Mesenchymal stem cell (in vitro differentiated cells and primary cell): ENCODE data around the gene TXNDC5.

Experiments used
- DNase-seq: peaks from one replicate; pipeline ENCODE4 v3.0.0-alpha.2; 2013
- H2AFZ ChIP-seq: one replicate; pipeline ENCODE4 v1.6.1; 2013; ENCODE audit warnings: low read depth, mild to moderate bottlenecking, control low read depth, inconsistent platforms, low read length, moderate library complexity
- H2AK5ac ChIP-seq: 2 replicates; pipeline ENCODE4 v1.6.1; 2013; ENCODE audit warnings: low read length, moderate library complexity, mild to moderate bottlenecking, inconsistent platforms; ENCODE audit not compliant: severe bottlenecking
- H2BK120ac ChIP-seq: one replicate; pipeline ENCODE4 v1.6.1; 2013; ENCODE audit warnings: low read depth, mild to moderate bottlenecking, inconsistent platforms, low read length, moderate library complexity
- H2BK12ac ChIP-seq, 2 experiments: one replicate each; pipeline ENCODE4 v1.6.1; 2013; ENCODE audit warnings: inconsistent platforms in 2 of 2, low read length in 2 of 2, mild to moderate bottlenecking in 2 of 2, moderate library complexity in 2 of 2, control low read depth in 1 of 2
- H2BK15ac ChIP-seq: one replicate; pipeline ENCODE4 v1.6.1; 2013; ENCODE audit warnings: mild to moderate bottlenecking, low read depth, inconsistent platforms; ENCODE audit not compliant: poor library complexity, severe bottlenecking
- H2BK5ac ChIP-seq: 2 replicates; pipeline ENCODE4 v1.6.1; 2013; ENCODE audit warnings: low read depth, mild to moderate bottlenecking, low read length, control low read depth, inconsistent platforms; ENCODE audit not compliant: poor library complexity, severe bottlenecking
- H3K14ac ChIP-seq, 2 experiments: one replicate each; pipeline ENCODE4 v1.6.1; 2013; ENCODE audit warnings: inconsistent platforms in 2 of 2, low read length in 2 of 2, control low read depth in 1 of 2, mild to moderate bottlenecking in 1 of 2, moderate library complexity in 1 of 2
- H3K18ac ChIP-seq, 2 experiments: one replicate each; pipeline ENCODE4 v1.6.1; 2013; ENCODE audit warnings: inconsistent platforms in 2 of 2, low read length in 2 of 2, control low read depth in 1 of 2, low read depth in 1 of 2, mild to moderate bottlenecking in 1 of 2
- H3K23ac ChIP-seq, 2 experiments: one replicate each; pipeline ENCODE4 v1.6.1; 2013; ENCODE audit warnings: inconsistent platforms in 2 of 2, low read length in 2 of 2, mild to moderate bottlenecking in 2 of 2, moderate library complexity in 2 of 2, control low read depth in 1 of 2
- H3K27ac ChIP-seq: 2 replicates; pipeline ENCODE4 v1.5.1; 2013; ENCODE audit warnings: mild to moderate bottlenecking, moderate library complexity, low read length, control low read depth, inconsistent platforms; ENCODE audit not compliant: poor library complexity, severe bottlenecking
- H3K27me3 ChIP-seq, 2 experiments: 2 replicates each; pipeline versions ENCODE4 v1.6.1 to v1.7.0; 2013; ENCODE audit warnings: low read length in 2 of 2, mild to moderate bottlenecking in 2 of 2, moderate library complexity in 2 of 2, control low read depth in 1 of 2, inconsistent platforms in 1 of 2; ENCODE audit not compliant: control insufficient read depth in 1 of 2, insufficient read depth in 1 of 2
- H3K36me3 ChIP-seq, 2 experiments: 2 replicates each; pipeline versions ENCODE4 v1.6.1 to v1.7.0; 2013; ENCODE audit warnings: low read length in 2 of 2, control low read depth in 1 of 2, inconsistent platforms in 1 of 2, low read depth in 1 of 2, mild to moderate bottlenecking in 1 of 2; ENCODE audit not compliant: insufficient read depth in 2 of 2, control insufficient read depth in 1 of 2
- H3K4ac ChIP-seq, 2 experiments: one replicate each; pipeline ENCODE4 v1.6.1; 2013; ENCODE audit warnings: inconsistent platforms in 2 of 2, low read length in 2 of 2, mild to moderate bottlenecking in 2 of 2, moderate library complexity in 2 of 2, control low read depth in 1 of 2, low read depth in 1 of 2
- H3K4me1 ChIP-seq: 2 replicates; pipeline ENCODE4 v1.6.1; 2013; ENCODE audit warnings: low read depth, low read length, control low read depth; ENCODE audit not compliant: control insufficient read depth, insufficient read depth
- H3K4me2 ChIP-seq: 2 replicates; pipeline ENCODE4 v1.6.1; 2013; ENCODE audit warnings: low read length, mild to moderate bottlenecking, inconsistent platforms; ENCODE audit not compliant: poor library complexity, severe bottlenecking
- H3K4me3 ChIP-seq, 2 experiments: 2 replicates each; pipeline versions ENCODE4 v1.5.1 to v1.7.0; 2013; ENCODE audit warnings: low read length in 2 of 2, mild to moderate bottlenecking in 2 of 2, control low read depth in 1 of 2, low read depth in 1 of 2; ENCODE audit not compliant: insufficient read depth in 1 of 2
- H3K79me1 ChIP-seq: replicated peaks from 2 replicates; pipeline ENCODE4 v1.6.1; 2013; ENCODE audit warnings: mild to moderate bottlenecking, control low read depth, low read length, inconsistent platforms; ENCODE audit not compliant: poor library complexity, severe bottlenecking
- H3K9ac ChIP-seq: 2 replicates; pipeline ENCODE4 v1.7.0; 2013; ENCODE audit warnings: mild to moderate bottlenecking, low read length, moderate library complexity
- H3K9me3 ChIP-seq: 2 replicates; pipeline ENCODE4 v1.7.0; 2013; ENCODE audit warnings: mild to moderate bottlenecking, low read length; ENCODE audit not compliant: control insufficient read depth
- H4K8ac ChIP-seq: one replicate; pipeline ENCODE4 v1.6.1; 2013; ENCODE audit warnings: inconsistent platforms, mild to moderate bottlenecking, low read length, moderate library complexity
- H4K91ac ChIP-seq: one replicate; pipeline ENCODE4 v1.6.1; 2013; ENCODE audit warnings: mild to moderate bottlenecking, low read length, inconsistent platforms
- WGBS: methylation state at CpG from one replicate; pipeline ENCODE4 v1.1.7; 2013; ENCODE audit warnings: mixed read lengths; 5-methylcytosine and 5-hydroxymethylcytosine counted together

The TXNDC5 gene

DNA sequence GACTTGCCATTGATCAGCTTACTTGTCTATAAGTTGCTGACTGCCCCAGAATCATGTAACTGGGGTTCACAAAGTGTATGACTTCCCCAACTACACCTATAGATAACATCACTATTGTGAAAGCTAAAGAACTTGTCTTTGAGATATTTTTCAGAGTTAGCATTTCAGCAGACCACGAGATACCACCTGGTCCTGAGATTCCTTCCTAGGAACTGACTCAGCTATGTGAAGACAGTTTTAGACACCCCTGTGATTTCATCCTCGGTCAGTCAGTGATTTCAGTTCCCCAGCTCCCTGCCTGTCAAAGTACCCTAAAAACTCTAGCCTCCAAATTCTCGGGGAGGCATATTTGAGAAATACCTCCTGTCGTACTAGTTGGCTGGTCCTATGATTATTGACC, 62.4 kb downstream of the TXNDC5 start:
- DNase-seq: no peak
- Histone ChIP-seq H2AFZ (no peak overlapping the region), H3K4ac (no peak overlapping the region), H3K4me3 (no peak overlapping the region), H3K27me3 (no peaks in the 10 kb centered on the region), H3K14ac (no peak overlapping the region), H2BK5ac (no peak overlapping the region), H3K18ac (no peak overlapping the region), H3K4me1 (no peaks in the 10 kb centered on the region), H3K23ac (no peak overlapping the region), H2BK12ac (no peak overlapping the region), H2BK15ac (no peak overlapping the region), H3K36me3 (no peaks in the 10 kb centered on the region), H4K8ac (no peak overlapping the region), H2BK120ac (no peak overlapping the region), H2AK5ac (no peak overlapping the region), H4K91ac (no peak overlapping the region), H3K9me3 (peaks cover 20% of the 10 kb centered on the region), H3K27ac (no peak overlapping the region), H3K79me1 (no peaks in the 10 kb centered on the region), H3K4me2 (no peak overlapping the region), H3K9ac (no peak overlapping the region)
- 89% methylated on average over 4 of the region's 4 CpGs for WGBS

DNA sequence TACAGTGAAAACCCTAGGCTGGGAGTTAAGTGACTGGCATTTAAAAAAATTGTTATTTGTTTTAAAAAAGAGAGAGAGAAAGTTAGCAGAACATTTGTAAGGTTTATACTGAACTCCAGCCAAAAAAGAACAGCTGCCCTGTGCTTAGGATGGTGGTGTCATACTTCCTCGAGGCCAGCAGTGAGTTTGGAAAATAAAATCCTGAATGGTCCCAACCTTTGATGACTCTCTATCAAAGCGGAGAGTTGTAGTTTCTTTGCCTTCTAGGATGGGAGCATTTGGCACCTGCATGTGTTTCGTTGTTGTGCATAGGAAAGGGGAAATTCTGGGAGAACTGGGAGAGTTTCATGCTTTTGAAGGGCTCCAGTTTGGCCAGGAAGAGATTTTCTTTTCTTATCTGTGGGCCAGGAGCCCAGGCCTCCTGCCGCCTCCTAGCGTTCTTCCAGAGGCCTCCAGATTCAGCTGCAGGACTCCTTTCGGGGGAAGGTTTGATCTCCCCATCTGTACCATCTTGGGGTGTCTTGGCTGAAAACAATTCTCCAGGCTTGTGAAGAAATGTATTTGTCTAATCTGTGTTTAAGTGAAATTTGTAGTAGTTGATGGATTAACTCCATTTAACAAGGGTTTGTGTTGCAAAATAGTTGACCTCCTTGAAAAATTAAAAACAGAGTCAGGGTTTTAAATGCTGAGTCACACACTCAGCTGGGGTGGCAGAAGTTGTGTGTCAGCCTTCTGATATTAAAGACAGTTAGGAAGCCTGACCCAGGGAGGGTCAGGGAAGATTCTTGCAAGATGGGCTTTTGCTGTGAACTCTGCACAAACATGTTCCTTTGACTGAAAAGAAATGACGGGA, 63.4 kb downstream of the TXNDC5 start:
- Histone ChIP-seq H3K27me3 (no peaks in the 10 kb centered on the region), H2AK5ac (no peak overlapping the region), H3K18ac (no peak overlapping the region), H2BK120ac (no peak overlapping the region), H2AFZ (no peak overlapping the region), H2BK5ac (no peak overlapping the region), H3K4me3 (no peak overlapping the region), H4K8ac (no peak overlapping the region), H2BK15ac (no peak overlapping the region), H3K79me1 (no peaks in the 10 kb centered on the region), H2BK12ac (no peak overlapping the region), H3K23ac (no peak overlapping the region), H4K91ac (no peak overlapping the region), H3K27ac (no peak overlapping the region), H3K9ac (peak overlapping the region; percentile 54), H3K4ac (no peak overlapping the region), H3K4me1 (no peaks in the 10 kb centered on the region), H3K9me3 (peaks cover 13% of the 10 kb centered on the region), H3K14ac (no peak overlapping the region), H3K4me2 (no peak overlapping the region), H3K36me3 (no peaks in the 10 kb centered on the region)
- WGBS: 76% methylated on average over 7 of the region's 7 CpGs
- peak; percentile 8 for DNase-seq

DNA sequence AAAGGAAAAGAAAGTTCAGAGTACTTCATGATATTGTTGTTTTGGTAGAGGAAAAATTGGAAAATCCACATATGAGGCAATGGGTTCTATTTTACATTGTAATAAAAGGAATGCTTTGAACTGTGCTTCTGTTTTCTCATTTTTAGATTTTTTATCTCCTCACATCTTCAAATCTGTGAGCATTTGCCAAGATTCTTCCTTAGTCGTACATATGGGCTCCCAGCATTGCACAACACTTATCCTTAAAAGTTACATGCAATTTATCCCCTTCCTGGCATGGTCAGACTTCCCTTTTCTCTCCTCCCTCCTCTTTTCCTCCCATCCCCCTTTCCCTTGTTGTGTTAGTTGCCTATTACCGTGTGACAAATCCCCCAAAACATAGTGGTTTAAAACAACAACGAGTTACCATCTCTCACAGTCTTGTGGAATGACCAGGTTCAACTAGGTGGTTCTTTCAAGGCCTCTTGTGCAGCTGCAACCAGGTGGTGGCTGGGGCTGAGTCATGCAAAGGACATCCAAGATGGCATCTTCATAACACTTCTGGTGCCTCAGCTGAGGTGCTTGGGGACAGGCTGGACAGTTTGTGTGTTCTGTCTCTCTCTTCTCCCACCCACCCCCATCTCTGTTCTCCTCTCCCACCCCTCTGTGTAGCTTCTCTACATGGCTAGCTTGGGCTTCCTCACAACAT, 68.7 kb downstream of the TXNDC5 start:
- H3K14ac ChIP-seq: no peak overlapping the region
- H3K4me3 ChIP-seq: no peak overlapping the region
- H3K4ac ChIP-seq: no peak overlapping the region
- H3K9ac ChIP-seq: no peak overlapping the region
- no peak overlapping the region for H2BK5ac ChIP-seq
- H2BK12ac ChIP-seq: no peak overlapping the region
- no peak overlapping the region for H4K8ac ChIP-seq
- H2BK120ac ChIP-seq: no peak overlapping the region
- H3K4me2 ChIP-seq: no peak overlapping the region
- WGBS: 69% methylated on average over 3 of the region's 3 CpGs
- H3K9me3 ChIP-seq: no peaks in the 10 kb centered on the region
- H3K23ac ChIP-seq: no peak overlapping the region
- H4K91ac ChIP-seq: no peak overlapping the region
- H3K18ac ChIP-seq: no peak overlapping the region
- no peaks in the 10 kb centered on the region for H3K36me3 ChIP-seq
- no peak overlapping the region for H2AFZ ChIP-seq
- H3K79me1 ChIP-seq: no peaks in the 10 kb centered on the region
- no peak overlapping the region for H2AK5ac ChIP-seq
- H3K4me1 ChIP-seq: no peaks in the 10 kb centered on the region
- H3K27ac ChIP-seq: no peak overlapping the region
- no peaks in the 10 kb centered on the region for H3K27me3 ChIP-seq
- no peak for DNase-seq
- H2BK15ac ChIP-seq: no peak overlapping the region

DNA sequence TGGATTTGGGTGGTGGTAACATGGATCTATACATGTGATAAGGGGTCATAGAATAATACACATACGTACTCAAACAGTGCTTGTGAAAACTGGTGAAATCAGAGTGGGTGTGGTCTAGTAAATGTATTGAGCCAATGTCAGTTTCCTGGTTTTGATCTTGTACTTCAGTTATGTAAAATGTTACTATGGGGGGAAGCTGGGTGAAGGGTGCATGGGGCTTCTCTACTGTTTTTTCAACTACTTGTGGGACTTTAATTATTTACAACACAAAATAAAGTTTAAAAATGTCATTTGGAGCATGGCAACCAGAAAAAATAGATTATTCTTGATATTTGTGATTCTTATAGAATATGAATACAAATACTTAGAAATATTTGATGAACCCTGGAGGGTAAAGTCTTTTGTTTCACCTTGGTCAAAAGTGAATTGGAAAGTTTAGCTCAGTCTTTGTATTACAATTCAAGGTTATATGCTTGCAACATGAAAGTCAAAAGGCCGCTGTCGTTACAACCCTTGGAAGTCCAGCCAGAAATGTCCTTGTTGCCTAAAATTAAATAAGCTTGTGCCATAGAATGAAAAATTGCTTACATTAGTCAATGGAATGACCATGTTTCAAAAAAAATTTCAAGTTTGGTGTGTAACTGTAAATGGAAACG, 74.1 kb downstream of the TXNDC5 start:
- Histone ChIP-seq H2AFZ (no peak overlapping the region), H3K4me2 (no peak overlapping the region), H3K23ac (no peak overlapping the region), H3K4me1 (no peaks in the 10 kb centered on the region), H3K4ac (no peak overlapping the region), H3K4me3 (no peak overlapping the region), H4K91ac (no peak overlapping the region), H2BK5ac (no peak overlapping the region), H3K36me3 (no peaks in the 10 kb centered on the region), H2AK5ac (no peak overlapping the region), H3K9me3 (no peaks in the 10 kb centered on the region), H2BK12ac (no peak overlapping the region), H2BK15ac (no peak overlapping the region), H3K14ac (no peak overlapping the region), H4K8ac (no peak overlapping the region), H3K27ac (no peak overlapping the region), H3K9ac (no peak overlapping the region), H3K27me3 (no peaks in the 10 kb centered on the region), H3K79me1 (no peaks in the 10 kb centered on the region), H2BK120ac (no peak overlapping the region), H3K18ac (no peak overlapping the region)
- 94% methylated on average over 4 of the region's 4 CpGs for WGBS
- DNase-seq: no peak
